Measurements from ENCODE around the gene DNAJA3.

DNAJA3 gene

DNA sequence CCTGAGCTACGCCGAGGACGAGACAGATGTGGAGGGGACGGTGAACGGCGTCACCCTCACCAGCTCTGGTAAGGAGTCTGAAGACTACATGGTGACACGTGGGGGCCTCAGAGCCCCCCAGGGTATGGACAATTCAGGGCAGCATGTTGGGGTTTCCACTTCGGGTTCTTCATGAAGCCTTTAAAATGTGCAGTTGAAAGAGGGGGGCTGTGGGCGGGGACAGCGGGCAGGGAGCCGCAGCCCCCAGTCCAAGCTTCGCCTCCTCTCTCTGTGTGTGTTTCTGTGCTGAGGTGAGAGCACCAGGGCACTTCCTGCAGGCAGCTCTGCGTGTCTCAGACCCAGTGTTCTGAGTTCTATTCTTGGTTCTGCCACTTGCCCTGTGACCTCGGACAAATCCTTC, 24.8 kb downstream of the DNAJA3 start:
- DNase-seq (ENCODE audit: insufficient read length, low spot score) (no peak), FAIRE-seq (no peak)
- TF ChIP-seq, protein P1, sequence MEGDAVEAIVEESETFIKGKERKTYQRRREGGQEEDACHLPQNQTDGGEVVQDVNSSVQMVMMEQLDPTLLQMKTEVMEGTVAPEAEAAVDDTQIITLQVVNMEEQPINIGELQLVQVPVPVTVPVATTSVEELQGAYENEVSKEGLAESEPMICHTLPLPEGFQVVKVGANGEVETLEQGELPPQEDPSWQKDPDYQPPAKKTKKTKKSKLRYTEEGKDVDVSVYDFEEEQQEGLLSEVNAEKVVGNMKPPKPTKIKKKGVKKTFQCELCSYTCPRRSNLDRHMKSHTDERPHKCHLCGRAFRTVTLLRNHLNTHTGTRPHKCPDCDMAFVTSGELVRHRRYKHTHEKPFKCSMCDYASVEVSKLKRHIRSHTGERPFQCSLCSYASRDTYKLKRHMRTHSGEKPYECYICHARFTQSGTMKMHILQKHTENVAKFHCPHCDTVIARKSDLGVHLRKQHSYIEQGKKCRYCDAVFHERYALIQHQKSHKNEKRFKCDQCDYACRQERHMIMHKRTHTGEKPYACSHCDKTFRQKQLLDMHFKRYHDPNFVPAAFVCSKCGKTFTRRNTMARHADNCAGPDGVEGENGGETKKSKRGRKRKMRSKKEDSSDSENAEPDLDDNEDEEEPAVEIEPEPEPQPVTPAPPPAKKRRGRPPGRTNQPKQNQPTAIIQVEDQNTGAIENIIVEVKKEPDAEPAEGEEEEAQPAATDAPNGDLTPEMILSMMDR (IDR thresholded peaks at IDR 0.05; ENCODE audit: insufficient read depth, missing control alignments) = no peak

DNA sequence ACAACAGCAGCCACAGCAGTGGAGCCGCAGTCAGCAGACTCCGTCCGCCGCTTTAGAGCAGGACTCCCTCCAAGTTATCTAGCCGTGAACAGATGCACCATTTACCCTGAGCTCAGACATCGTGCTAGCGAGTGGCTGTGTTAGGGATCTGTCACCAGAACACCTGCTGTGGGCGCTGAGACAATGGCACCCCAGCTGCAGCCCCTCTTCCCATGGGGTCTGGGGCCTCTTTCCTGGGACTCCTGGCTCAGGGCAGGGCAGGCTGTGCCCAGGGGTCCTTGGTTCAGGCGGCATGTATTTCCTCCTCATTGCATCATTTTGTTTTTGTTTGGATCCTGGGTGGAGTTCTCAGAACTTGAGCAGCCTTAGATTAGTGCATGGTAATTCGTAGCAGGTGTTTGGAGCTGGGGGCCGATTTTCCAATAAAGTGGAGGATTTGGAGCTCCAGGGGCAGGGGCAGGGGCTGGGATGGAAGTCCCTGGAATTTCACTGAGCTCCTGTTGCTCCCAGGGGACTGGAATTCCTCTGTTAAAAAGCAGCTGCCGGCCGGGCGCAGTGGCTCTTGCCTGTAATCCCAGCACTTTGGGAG, 25.4 kb downstream of the DNAJA3 start:
- TF ChIP-seq, protein P1 (IDR thresholded peaks at IDR 0.05; ENCODE audit: insufficient read depth, missing control alignments) = no peak
- FAIRE-seq = no peak
- peak; percentile 37 for DNase-seq (ENCODE audit: insufficient read length, low spot score)

DNA sequence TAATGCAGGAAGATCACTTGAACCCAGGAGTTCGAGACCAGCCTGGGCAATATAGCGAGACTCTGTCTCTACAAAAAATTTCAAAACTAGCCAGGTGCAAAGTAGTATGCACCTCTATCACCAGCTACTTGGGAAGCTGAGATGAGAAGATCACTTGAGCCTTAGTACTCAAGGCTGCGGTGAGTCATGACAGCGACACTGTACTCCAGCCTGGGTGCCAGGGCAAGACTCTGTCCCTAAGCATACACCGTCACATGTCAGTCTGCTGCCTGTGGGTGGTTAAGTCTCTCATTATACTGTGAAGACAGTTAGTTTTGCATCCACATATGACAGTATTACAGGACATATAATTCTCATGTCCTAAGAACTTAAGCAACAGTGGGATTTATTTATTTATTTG, 27.0 kb downstream of the DNAJA3 start:
- FAIRE-seq = no peak
- TF ChIP-seq, protein P1 (IDR thresholded peaks at IDR 0.05; ENCODE audit: insufficient read depth, missing control alignments) = no peak
- DNase-seq (ENCODE audit: insufficient read length, low spot score) = no peak

DNA sequence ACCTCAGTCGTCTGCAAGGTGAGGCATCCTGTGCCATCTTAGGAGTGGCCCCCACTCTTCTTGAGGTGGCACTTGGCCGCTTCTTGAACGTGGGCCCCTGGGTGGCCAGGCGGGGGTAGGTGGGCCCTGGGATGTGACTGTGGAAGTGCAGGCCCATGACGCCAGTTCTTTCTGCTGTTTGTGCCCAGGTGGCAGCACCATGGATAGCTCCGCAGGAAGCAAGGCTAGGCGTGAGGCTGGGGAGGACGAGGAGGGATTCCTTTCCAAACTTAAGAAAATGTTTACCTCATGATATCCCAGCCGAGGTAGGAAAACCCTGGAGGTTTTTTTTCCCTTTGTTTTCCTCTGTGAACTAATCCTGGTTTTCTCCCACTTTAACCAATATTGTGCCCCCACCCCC, 29.0 kb downstream of the DNAJA3 start:
- TF ChIP-seq, protein P1 (IDR thresholded peaks at IDR 0.05; ENCODE audit: insufficient read depth, missing control alignments) = no peak
- DNase-seq (ENCODE audit: insufficient read length, low spot score) = no peak
- no peak for FAIRE-seq

DNA sequence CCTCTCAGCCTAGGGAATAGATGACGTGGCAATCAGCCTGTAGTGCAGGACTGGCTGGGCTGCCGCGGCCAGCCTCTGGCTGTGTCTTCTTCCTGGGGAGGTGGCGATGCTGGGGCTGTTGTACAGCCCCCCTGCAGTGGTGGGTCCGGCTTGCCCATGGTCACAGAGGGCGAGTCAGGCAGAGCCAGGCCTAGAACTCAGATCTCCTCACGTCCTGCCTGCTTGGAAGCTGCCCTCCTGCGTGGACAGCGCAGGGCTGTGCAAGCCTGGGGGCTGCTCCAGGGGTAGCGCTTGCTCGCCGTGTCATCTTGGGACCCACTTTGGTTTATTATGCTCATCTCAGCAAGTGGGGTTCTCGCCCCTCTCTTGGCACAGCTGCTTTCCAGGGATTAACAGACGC, 29.4 kb downstream of the DNAJA3 start:
- DNase-seq (ENCODE audit: insufficient read length, low spot score) (no peak), FAIRE-seq (no peak)
- TF ChIP-seq, protein P1 (IDR thresholded peaks at IDR 0.05; ENCODE audit: insufficient read depth, missing control alignments) = no peak

DNA sequence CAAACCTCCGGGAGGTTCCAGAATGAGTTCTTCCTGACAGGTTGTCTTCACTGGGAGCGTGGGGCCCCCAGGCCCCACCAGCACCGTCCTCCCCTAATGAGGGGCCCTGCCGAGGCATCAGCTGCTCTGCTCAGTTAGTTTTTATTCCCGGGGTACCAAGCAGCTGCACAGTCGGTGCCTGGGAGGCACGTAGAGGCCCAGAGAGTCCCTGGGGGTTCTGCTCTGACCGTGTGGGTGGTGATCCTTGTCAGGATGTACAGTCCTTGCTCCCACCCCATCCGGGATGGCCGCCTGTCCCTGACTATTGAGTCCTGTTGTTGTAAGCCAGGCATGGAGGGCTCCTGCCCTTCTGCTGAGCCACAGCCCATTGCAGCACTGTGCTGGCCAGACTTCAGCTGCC, 30.3 kb downstream of the DNAJA3 start:
- FAIRE-seq = no peak
- DNase-seq (ENCODE audit: insufficient read length, low spot score) = no peak
- TF ChIP-seq, protein P1 (IDR thresholded peaks at IDR 0.05; ENCODE audit: insufficient read depth, missing control alignments) = no peak

DNA sequence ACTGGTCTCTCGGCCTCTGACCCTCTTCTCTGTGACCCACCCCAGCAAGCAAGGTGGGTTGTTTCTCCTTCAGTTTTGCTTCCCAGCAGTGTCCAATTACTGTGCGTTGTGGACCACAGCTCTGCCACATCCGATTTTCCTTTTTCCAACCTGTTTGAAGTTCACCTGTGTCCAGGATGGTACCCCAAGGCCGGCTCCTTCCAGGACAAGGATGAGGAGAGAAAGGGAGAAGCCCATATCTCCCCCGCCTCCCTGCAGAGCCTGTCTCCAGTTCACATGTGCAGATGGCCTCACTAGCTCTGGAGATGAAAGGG, 35.2 kb downstream of the DNAJA3 start:
- no peak for FAIRE-seq
- no peak for DNase-seq (ENCODE audit: insufficient read length, low spot score)
- TF ChIP-seq, protein P1 (IDR thresholded peaks at IDR 0.05; ENCODE audit: insufficient read depth, missing control alignments) = no peak

Data from D721Med (cell line).